Mesodermal cell (in vitro differentiated cells): ENCODE results near the gene FRAS1.

ENCODE experiments used
- H3K27ac ChIP-seq: 2 replicates; pipeline ENCODE4 v1.7.0; 2013; ENCODE audit warnings: mild to moderate bottlenecking, low read depth, low read length, moderate library complexity; ENCODE audit not compliant: severe bottlenecking
- H3K36me3 ChIP-seq: 2 replicates; pipeline ENCODE4 v1.7.1; 2013; ENCODE audit warnings: mild to moderate bottlenecking, low read length, moderate library complexity; ENCODE audit not compliant: control insufficient read depth, insufficient read depth
- H3K4me1 ChIP-seq: one replicate; pipeline ENCODE4 v1.7.1; 2013; ENCODE audit warnings: mild to moderate bottlenecking, low read length; ENCODE audit not compliant: insufficient read depth, control insufficient read depth, poor library complexity, severe bottlenecking
- H3K4me3 ChIP-seq: 2 replicates; pipeline ENCODE4 v1.7.0; 2013; ENCODE audit warnings: low read length, control low read depth, mild to moderate bottlenecking; ENCODE audit not compliant: insufficient read depth, poor library complexity, severe bottlenecking; ENCODE audit errors: extremely low read depth
- H3K9me3 ChIP-seq: 2 replicates; pipeline ENCODE4 v1.7.1; 2013; ENCODE audit warnings: mild to moderate bottlenecking, low read length, moderate library complexity; ENCODE audit not compliant: control insufficient read depth
- WGBS, 2 experiments: methylation state at CpG; one replicate each; pipeline ENCODE4 v1.1.5; 2013; ENCODE audit warnings: missing lambda C conversion rate in 2 of 2; ENCODE audit not compliant: insufficient coverage in 2 of 2; 5-methylcytosine and 5-hydroxymethylcytosine counted together

Gene FRAS1

GRCh38 chr4:78217557-78217956, 160.4 kb downstream of the FRAS1 start:
- Histone ChIP-seq H3K36me3 (no peaks in the 10 kb centered on the region), H3K4me3 (no peak overlapping the region), H3K9me3 (peaks cover 4% of the 10 kb centered on the region), H3K4me1 (peaks cover 15% of the 10 kb centered on the region), H3K27ac (no peak overlapping the region)
- 89 to 94% methylated on average over 1 to 2 of the region's 2 CpGs for WGBS, 2 experiments

GRCh38 chr4:78218260-78218659, 161.1 kb downstream of the FRAS1 start:
- Histone ChIP-seq H3K36me3 (no peaks in the 10 kb centered on the region), H3K9me3 (peaks cover 4% of the 10 kb centered on the region), H3K4me3 (no peak overlapping the region), H3K27ac (no peak overlapping the region), H3K4me1 (peaks cover 19% of the 10 kb centered on the region)
- WGBS, 2 experiments, result 94 to 100% methylated on average over 2 of the region's 2 CpGs

- no peak overlapping the region for H3K27ac ChIP-seq
- H3K4me1 ChIP-seq, result peaks cover 19% of the 10 kb centered on the region
- H3K36me3 ChIP-seq, result no peaks in the 10 kb centered on the region
- no peak overlapping the region for H3K4me3 ChIP-seq
- WGBS, 2 experiments, result 100% methylated on average over 1 of the region's 2 CpGs
- peaks cover 4% of the 10 kb centered on the region for H3K9me3 ChIP-seq
These were observed 162.7 kb downstream of the FRAS1 start for GRCh38 chr4:78219825-78220224.

GRCh38 chr4:78220283-78220682, 163.2 kb downstream of the FRAS1 start:
- peaks cover 4% of the 10 kb centered on the region for H3K9me3 ChIP-seq
- H3K4me1 ChIP-seq, result peaks cover 19% of the 10 kb centered on the region
- no peaks in the 10 kb centered on the region for H3K36me3 ChIP-seq
- no peak overlapping the region for H3K27ac ChIP-seq
- no peak overlapping the region for H3K4me3 ChIP-seq
- 94 to 100% methylated on average over 1 to 2 of the region's 3 CpGs for WGBS, 2 experiments

GRCh38 chr4:78222575-78223186, 165.6 kb downstream of the FRAS1 start:
- no peak overlapping the region for H3K27ac ChIP-seq
- no peaks in the 10 kb centered on the region for H3K36me3 ChIP-seq
- H3K4me3 ChIP-seq, result no peak overlapping the region
- H3K9me3 ChIP-seq, result peaks cover 4% of the 10 kb centered on the region
- H3K4me1 ChIP-seq, result peaks cover 9% of the 10 kb centered on the region
- 34 to 35% methylated on average over 4 to 7 of the region's 8 CpGs for WGBS, 2 experiments

- 86 to 90% methylated on average over 1 to 2 of the region's 3 CpGs for whole genome bisulfite sequencing, 2 experiments
These were observed 168.1 kb downstream of the FRAS1 start for GRCh38 chr4:78225236-78225635.

GRCh38 chr4:78226279-78226678, 169.2 kb downstream of the FRAS1 start:
- Histone ChIP-seq H3K36me3 (no peaks in the 10 kb centered on the region), H3K4me3 (no peak overlapping the region), H3K9me3 (no peaks in the 10 kb centered on the region)

More at GRCh38 chr4:78225236-78225635, 168.1 kb downstream of the FRAS1 start:
- no peak overlapping the region for H3K4me3 ChIP-seq
- H3K9me3 ChIP-seq, result peaks cover 1% of the 10 kb centered on the region
- H3K4me1 ChIP-seq, result peaks cover 15% of the 10 kb centered on the region
- H3K27ac ChIP-seq, result no peak overlapping the region
- H3K36me3 ChIP-seq, result no peaks in the 10 kb centered on the region

GRCh38 chr4:78227411-78228057, 170.4 kb downstream of the FRAS1 start:
- no peak overlapping the region for H3K4me3 ChIP-seq
- 83 to 100% methylated on average over 1 of the region's 1 CpG for WGBS, 2 experiments

More at GRCh38 chr4:78226279-78226678, 169.2 kb downstream of the FRAS1 start:
- Histone ChIP-seq H3K27ac (no peak overlapping the region), H3K4me1 (peaks cover 15% of the 10 kb centered on the region)

GRCh38 chr4:78235800-78236199, 178.7 kb downstream of the FRAS1 start:
- H3K4me3 ChIP-seq, result no peak overlapping the region
- no peaks in the 10 kb centered on the region for H3K36me3 ChIP-seq
- no peaks in the 10 kb centered on the region for H3K9me3 ChIP-seq
- no peak overlapping the region for H3K27ac ChIP-seq
- H3K4me1 ChIP-seq, result no peaks in the 10 kb centered on the region

More at GRCh38 chr4:78227411-78228057, 170.4 kb downstream of the FRAS1 start:
- H3K4me1 ChIP-seq, result peaks cover 14% of the 10 kb centered on the region
- H3K36me3 ChIP-seq, result no peaks in the 10 kb centered on the region
- H3K27ac ChIP-seq, result no peak overlapping the region
- H3K9me3 ChIP-seq, result no peaks in the 10 kb centered on the region

GRCh38 chr4:78237360-78237759, 180.2 kb downstream of the FRAS1 start:
- Histone ChIP-seq H3K27ac (no peak overlapping the region), H3K36me3 (no peaks in the 10 kb centered on the region), H3K4me3 (no peak overlapping the region), H3K4me1 (no peaks in the 10 kb centered on the region), H3K9me3 (no peaks in the 10 kb centered on the region)
- WGBS, 2 experiments, result 88 to 100% methylated on average over 3 to 4 of the region's 4 CpGs

GRCh38 chr4:78242071-78242470, 184.9 kb downstream of the FRAS1 start:
- H3K4me1 ChIP-seq, result peaks cover 13% of the 10 kb centered on the region
- H3K27ac ChIP-seq, result no peak overlapping the region
- no peak overlapping the region for H3K4me3 ChIP-seq
- H3K9me3 ChIP-seq, result no peaks in the 10 kb centered on the region
- H3K36me3 ChIP-seq, result no peaks in the 10 kb centered on the region
